ENCODE measurements around the gene BCAS1. TPM values are rescaled to one million over a fixed set of nuclear protein-coding genes. Genes with fewer than 3 reads are reported as not detected.

BCAS1 gene
- total and polyA plus RNA-seq, 12 donors, result 0.07 to 2.3 (median 0.13) TPM; not detected in 7

GRCh38 chr20:54026295-54027064 is 43.9 kb downstream of the BCAS1 start:
- Histone ChIP-seq H3K36me3 (replicated peaks in 1 of 2) (no peaks in the 10 kb centered on the region), H3K27ac (no peak overlapping the region), H3K9me3 (replicated peaks in 1 of 3) (no peaks in the 10 kb centered on the region), H3K4me1 (replicated peaks in 1 of 2) (no peaks in the 10 kb centered on the region), H3K4me3 (no peak overlapping the region), H3K27me3 (no peaks in the 10 kb centered on the region)
- 73 to 96% (median 83%) methylated on average over 8 of the region's 8 CpGs for WGBS, 4 donors
- no peak for DNase-seq
- intact Hi-C loops (cut with DNase I), result no loop called here
- TF ChIP-seq CTCF (IDR thresholded peaks at IDR 0.05) (no peak), POLR2A (IDR thresholded peaks at IDR 0.05) (no peak)

- DNase-seq, result no peak
- Histone ChIP-seq H3K27ac (no peak overlapping the region), H3K4me1 (replicated peaks in 1 of 2) (no peaks in the 10 kb centered on the region), H3K27me3 (no peaks in the 10 kb centered on the region), H3K9me3 (replicated peaks in 1 of 3) (no peaks in the 10 kb centered on the region), H3K36me3 (replicated peaks in 1 of 2) (no peaks in the 10 kb centered on the region), H3K4me3 (no peak overlapping the region)
- WGBS, 4 donors, result 50 to 62% (median 56%) methylated on average over 3 of the region's 3 CpGs
- TF ChIP-seq POLR2A (IDR thresholded peaks at IDR 0.05), result no peak
- no peak for TF ChIP-seq CTCF (IDR thresholded peaks at IDR 0.05)
- intact Hi-C loops (cut with DNase I), result no loop called here
Measured at GRCh38 chr20:54025251-54025771, 45.1 kb downstream of the BCAS1 start.

- intact Hi-C loops (cut with DNase I), result no loop called here
- H3K4me3 ChIP-seq, result no peak overlapping the region
- 79 to 88% (median 85%) methylated on average over 3 of the region's 3 CpGs for WGBS, 4 donors
- no peaks in the 10 kb centered on the region for H3K27me3 ChIP-seq
- TF ChIP-seq CTCF (IDR thresholded peaks at IDR 0.05), result no peak
- no peak for TF ChIP-seq POLR2A (IDR thresholded peaks at IDR 0.05)
- no peak overlapping the region for H3K27ac ChIP-seq
- H3K36me3 ChIP-seq (replicated peaks in 1 of 2), result no peaks in the 10 kb centered on the region
- no peak for DNase-seq
- no peaks in the 10 kb centered on the region for H3K9me3 ChIP-seq (replicated peaks in 1 of 3)
- no peaks in the 10 kb centered on the region for H3K4me1 ChIP-seq (replicated peaks in 1 of 2)
Measured at GRCh38 chr20:54023406-54023805, 47.0 kb downstream of the BCAS1 start.

- H3K4me1 ChIP-seq (replicated peaks in 1 of 2), result no peaks in the 10 kb centered on the region
- H3K9me3 ChIP-seq (replicated peaks in 1 of 3), result no peaks in the 10 kb centered on the region
- no peak overlapping the region for H3K4me3 ChIP-seq
- DNase-seq, result no peak
- no peaks in the 10 kb centered on the region for H3K27me3 ChIP-seq
- WGBS, 4 donors, result 76 to 86% (median 79%) methylated on average over 7 of the region's 7 CpGs
- TF ChIP-seq POLR2A (IDR thresholded peaks at IDR 0.05), result no peak
- no peak for TF ChIP-seq CTCF (IDR thresholded peaks at IDR 0.05)
- H3K27ac ChIP-seq, result no peak overlapping the region
- intact Hi-C loops (cut with DNase I), result no loop called here
- H3K36me3 ChIP-seq (replicated peaks in 1 of 2), result no peaks in the 10 kb centered on the region
Measured at GRCh38 chr20:54021446-54022235, 48.8 kb downstream of the BCAS1 start.

All from adrenal gland (tissue), 12 donors.